Ishikawa (cell line): ENCODE measurements around the gene PRDM16.

Experiments used
- CEBPB ChIP-seq: IDR thresholded peaks from 2 replicates; pipeline ENCODE4 v1.6.1; 2012
- CREB1 ChIP-seq: IDR thresholded peaks from 2 replicates; pipeline ENCODE4 v1.6.1; 2012; ENCODE audit warnings: low read depth
- EGR1 ChIP-seq: IDR thresholded peaks from 2 replicates; pipeline ENCODE4 v1.6.1; 2012
- EP300 ChIP-seq: IDR thresholded peaks from 2 replicates; pipeline ENCODE4 v1.6.1; 2012; ENCODE audit warnings: borderline replicate concordance
- MAX ChIP-seq: IDR thresholded peaks from 2 replicates; pipeline ENCODE4 v1.6.1; 2012
- NFIC ChIP-seq: IDR thresholded peaks from 2 replicates; pipeline ENCODE4 v1.6.1; 2012
- RAD21 ChIP-seq: IDR thresholded peaks from 2 replicates; pipeline ENCODE4 v1.6.1; 2012; ENCODE audit warnings: low read depth
- REST ChIP-seq: IDR thresholded peaks from 2 replicates; pipeline ENCODE4 v1.6.1; 2012; ENCODE audit warnings: low read depth, mild to moderate bottlenecking
- YY1 ChIP-seq: IDR thresholded peaks from 2 replicates; pipeline ENCODE4 v1.6.1; 2012; ENCODE audit warnings: low read depth
- ZBTB7A ChIP-seq: IDR thresholded peaks from 2 replicates; pipeline ENCODE4 v1.6.1; 2012; ENCODE audit warnings: low read depth

- TF ChIP-seq EP300 (no peak), EGR1 (no peak), MAX (no peak), RAD21 (no peak), ZBTB7A (no peak), CEBPB (no peak), CREB1 (no peak), REST (no peak), YY1 (no peak), NFIC (no peak)
Observed at GRCh38 chr1:3094863-3095780, 26.1 kb downstream of the PRDM16 start.
